ENCODE data around the gene SLC24A4.

GRCh38 chr14:92507174-92507768 is 184.3 kb downstream of the SLC24A4 start:
- TF ChIP-seq CTCF (IDR thresholded peaks at IDR 0.05; ENCODE audit: insufficient read depth, low read length) = no peak
- TF ChIP-seq POLR2AphosphoS5 (IDR thresholded peaks at IDR 0.05; ENCODE audit: low read depth) = no peak
- TF ChIP-seq, protein P1, sequence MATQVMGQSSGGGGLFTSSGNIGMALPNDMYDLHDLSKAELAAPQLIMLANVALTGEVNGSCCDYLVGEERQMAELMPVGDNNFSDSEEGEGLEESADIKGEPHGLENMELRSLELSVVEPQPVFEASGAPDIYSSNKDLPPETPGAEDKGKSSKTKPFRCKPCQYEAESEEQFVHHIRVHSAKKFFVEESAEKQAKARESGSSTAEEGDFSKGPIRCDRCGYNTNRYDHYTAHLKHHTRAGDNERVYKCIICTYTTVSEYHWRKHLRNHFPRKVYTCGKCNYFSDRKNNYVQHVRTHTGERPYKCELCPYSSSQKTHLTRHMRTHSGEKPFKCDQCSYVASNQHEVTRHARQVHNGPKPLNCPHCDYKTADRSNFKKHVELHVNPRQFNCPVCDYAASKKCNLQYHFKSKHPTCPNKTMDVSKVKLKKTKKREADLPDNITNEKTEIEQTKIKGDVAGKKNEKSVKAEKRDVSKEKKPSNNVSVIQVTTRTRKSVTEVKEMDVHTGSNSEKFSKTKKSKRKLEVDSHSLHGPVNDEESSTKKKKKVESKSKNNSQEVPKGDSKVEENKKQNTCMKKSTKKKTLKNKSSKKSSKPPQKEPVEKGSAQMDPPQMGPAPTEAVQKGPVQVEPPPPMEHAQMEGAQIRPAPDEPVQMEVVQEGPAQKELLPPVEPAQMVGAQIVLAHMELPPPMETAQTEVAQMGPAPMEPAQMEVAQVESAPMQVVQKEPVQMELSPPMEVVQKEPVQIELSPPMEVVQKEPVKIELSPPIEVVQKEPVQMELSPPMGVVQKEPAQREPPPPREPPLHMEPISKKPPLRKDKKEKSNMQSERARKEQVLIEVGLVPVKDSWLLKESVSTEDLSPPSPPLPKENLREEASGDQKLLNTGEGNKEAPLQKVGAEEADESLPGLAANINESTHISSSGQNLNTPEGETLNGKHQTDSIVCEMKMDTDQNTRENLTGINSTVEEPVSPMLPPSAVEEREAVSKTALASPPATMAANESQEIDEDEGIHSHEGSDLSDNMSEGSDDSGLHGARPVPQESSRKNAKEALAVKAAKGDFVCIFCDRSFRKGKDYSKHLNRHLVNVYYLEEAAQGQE (IDR thresholded peaks at IDR 0.05; ENCODE audit: insufficient replicate concordance, low read depth) = no peak
